Panc1 (cell line): ENCODE data around the gene EEF1A1. TPM values are rescaled to one million over a fixed set of nuclear protein-coding genes. Genes with fewer than 3 reads are reported as not detected.
"Not testable (repeated sequence)": the region's sequence is repeated elsewhere in the genome, so short reads cannot be mapped to it uniquely, and the experiment has no call there.

ENCODE experiments used
- ATAC-seq: fragments of 200-7000 bp; cut with Tn5 transposase; 2 replicates; pipeline ENCODE4 v1.9.1; 2020; ENCODE audit warnings: mild to moderate bottlenecking, moderate library complexity
- BruUV-seq: library from RNA; stranded (reverse); fragments of 400-500 nt; replicated peaks from 2 replicates; lab custom pipeline; 2021; lab: Mats Ljungman, UMichigan
- CTCF ChIA-PET: fragments of 300-600 bp; sonication (Branson Sonifier 250); formaldehyde crosslinking; loops from one replicate; lab custom pipeline; 2022; ENCODE audit warnings: antibody characterized with exemption; lab: Charles Lee
- POLR2A ChIA-PET: fragments of 300-600 bp; sonication (Branson Sonifier 250); formaldehyde crosslinking; loops from one replicate; lab custom pipeline; 2022; ENCODE audit warnings: antibody characterized with exemption; lab: Charles Lee
- DNase-seq: peaks from one replicate; pipeline ENCODE4 v3.0.0-alpha.2; 2010; ENCODE audit warnings: low read depth, low spot score
- H3K27ac ChIP-seq: 2 replicates; pipeline ENCODE4 v1.5.1; 2011; ENCODE audit warnings: mild to moderate bottlenecking, low read length, inconsistent platforms
- H3K27me3 ChIP-seq: fragments of 200-500 bp; sonication (Bioruptor generic); 2 replicates; pipeline ENCODE4 v1.6.0; 2014; ENCODE audit warnings: low read length, inconsistent platforms; ENCODE audit not compliant: control insufficient read depth, insufficient read depth
- H3K36me3 ChIP-seq: fragments of 200-500 bp; sonication (Bioruptor generic); 2 replicates; pipeline ENCODE4 v1.5.1; 2014; ENCODE audit warnings: inconsistent platforms, mild to moderate bottlenecking, low read length, moderate library complexity; ENCODE audit not compliant: control insufficient read depth, insufficient read depth
- H3K4me1 ChIP-seq: 2 replicates; pipeline ENCODE4 v1.5.1; 2011; ENCODE audit warnings: inconsistent platforms, mild to moderate bottlenecking, low read length, moderate library complexity; ENCODE audit not compliant: control insufficient read depth, insufficient read depth
- H3K4me3 ChIP-seq, 2 experiments: 2 replicates each; pipeline ENCODE4 v1.5.1; 2011 to 2012; ENCODE audit warnings: low read depth in 2 of 2, low read length in 2 of 2, mild to moderate bottlenecking in 2 of 2, inconsistent platforms in 1 of 2, moderate library complexity in 1 of 2
- H3K9me3 ChIP-seq: fragments of 200-500 bp; sonication (Bioruptor generic); 2 replicates; pipeline ENCODE4 v1.5.1; 2014; ENCODE audit warnings: low read depth, mild to moderate bottlenecking, inconsistent platforms, low read length, moderate library complexity; ENCODE audit not compliant: control insufficient read depth, insufficient read depth
- POLR2AphosphoS5 ChIP-seq: IDR thresholded peaks from 2 replicates; pipeline ENCODE4 v1.6.1; 2012; ENCODE audit warnings: mild to moderate bottlenecking, low read depth, low read length, moderate library complexity
- SIN3A ChIP-seq: IDR thresholded peaks from 2 replicates; pipeline ENCODE4 v1.6.1; 2012; ENCODE audit warnings: low read depth, mild to moderate bottlenecking, low read length, moderate library complexity, borderline replicate concordance; ENCODE audit not compliant: insufficient read depth
- TCF7L2 ChIP-seq: IDR thresholded peaks from 2 replicates; pipeline ENCODE4 v1.6.1; 2011; ENCODE audit warnings: mild to moderate bottlenecking, low read depth, low read length, inconsistent platforms
- in situ Hi-C: cut with HindIII; loops from 2 replicates; pipeline ENCODE4 v1.10.0; 2016; ENCODE audit warnings: low sequenced_read_pairs, low pct_unique_long_range_greater_than_20kb
- intact Hi-C: fragments of 100-400 bp; cut with micrococcal nuclease; formaldehyde crosslinking; loops from one replicate; pipeline ENCODE4 v1.10.0; 2022; ENCODE audit not compliant: unreplicated experiment
- total RNA-seq: library from RNA; stranded (reverse); gene quantifications from one replicate; pipeline ENCODE4 v1.2.1, GENCODE V29; 2021; ENCODE audit not compliant: unreplicated experiment
- TF ChIP-seq, protein P1 (sequence below): fragments of 450-650 bp; IDR thresholded peaks from 2 replicates; pipeline ENCODE4 v1.5.1; 2017; ENCODE audit warnings: mild to moderate bottlenecking
- TF ChIP-seq, protein P2 (sequence below), 2 experiments: IDR thresholded peaks; 2 replicates each; pipeline ENCODE4 v1.6.1; 2011 to 2012; ENCODE audit warnings: low read depth in 2 of 2, control low read depth in 1 of 2, low read length in 1 of 2, mild to moderate bottlenecking in 1 of 2, moderate library complexity in 1 of 2; ENCODE audit not compliant: insufficient read depth in 1 of 2

Gene EEF1A1
- total RNA-seq, 1 experiment from 2014 or later, result 10,069 TPM

GRCh38 chr6:73560853-73561407, 40.1 kb upstream of the EEF1A1 start:
- intact Hi-C loops (no loop called here), in situ Hi-C loops (no loop called here)
- TF ChIP-seq SIN3A (no peak), TCF7L2 (no peak), POLR2AphosphoS5 (no peak)
- TF ChIP-seq, protein P1, sequence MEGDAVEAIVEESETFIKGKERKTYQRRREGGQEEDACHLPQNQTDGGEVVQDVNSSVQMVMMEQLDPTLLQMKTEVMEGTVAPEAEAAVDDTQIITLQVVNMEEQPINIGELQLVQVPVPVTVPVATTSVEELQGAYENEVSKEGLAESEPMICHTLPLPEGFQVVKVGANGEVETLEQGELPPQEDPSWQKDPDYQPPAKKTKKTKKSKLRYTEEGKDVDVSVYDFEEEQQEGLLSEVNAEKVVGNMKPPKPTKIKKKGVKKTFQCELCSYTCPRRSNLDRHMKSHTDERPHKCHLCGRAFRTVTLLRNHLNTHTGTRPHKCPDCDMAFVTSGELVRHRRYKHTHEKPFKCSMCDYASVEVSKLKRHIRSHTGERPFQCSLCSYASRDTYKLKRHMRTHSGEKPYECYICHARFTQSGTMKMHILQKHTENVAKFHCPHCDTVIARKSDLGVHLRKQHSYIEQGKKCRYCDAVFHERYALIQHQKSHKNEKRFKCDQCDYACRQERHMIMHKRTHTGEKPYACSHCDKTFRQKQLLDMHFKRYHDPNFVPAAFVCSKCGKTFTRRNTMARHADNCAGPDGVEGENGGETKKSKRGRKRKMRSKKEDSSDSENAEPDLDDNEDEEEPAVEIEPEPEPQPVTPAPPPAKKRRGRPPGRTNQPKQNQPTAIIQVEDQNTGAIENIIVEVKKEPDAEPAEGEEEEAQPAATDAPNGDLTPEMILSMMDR, result no peak
- TF ChIP-seq, protein P2, sequence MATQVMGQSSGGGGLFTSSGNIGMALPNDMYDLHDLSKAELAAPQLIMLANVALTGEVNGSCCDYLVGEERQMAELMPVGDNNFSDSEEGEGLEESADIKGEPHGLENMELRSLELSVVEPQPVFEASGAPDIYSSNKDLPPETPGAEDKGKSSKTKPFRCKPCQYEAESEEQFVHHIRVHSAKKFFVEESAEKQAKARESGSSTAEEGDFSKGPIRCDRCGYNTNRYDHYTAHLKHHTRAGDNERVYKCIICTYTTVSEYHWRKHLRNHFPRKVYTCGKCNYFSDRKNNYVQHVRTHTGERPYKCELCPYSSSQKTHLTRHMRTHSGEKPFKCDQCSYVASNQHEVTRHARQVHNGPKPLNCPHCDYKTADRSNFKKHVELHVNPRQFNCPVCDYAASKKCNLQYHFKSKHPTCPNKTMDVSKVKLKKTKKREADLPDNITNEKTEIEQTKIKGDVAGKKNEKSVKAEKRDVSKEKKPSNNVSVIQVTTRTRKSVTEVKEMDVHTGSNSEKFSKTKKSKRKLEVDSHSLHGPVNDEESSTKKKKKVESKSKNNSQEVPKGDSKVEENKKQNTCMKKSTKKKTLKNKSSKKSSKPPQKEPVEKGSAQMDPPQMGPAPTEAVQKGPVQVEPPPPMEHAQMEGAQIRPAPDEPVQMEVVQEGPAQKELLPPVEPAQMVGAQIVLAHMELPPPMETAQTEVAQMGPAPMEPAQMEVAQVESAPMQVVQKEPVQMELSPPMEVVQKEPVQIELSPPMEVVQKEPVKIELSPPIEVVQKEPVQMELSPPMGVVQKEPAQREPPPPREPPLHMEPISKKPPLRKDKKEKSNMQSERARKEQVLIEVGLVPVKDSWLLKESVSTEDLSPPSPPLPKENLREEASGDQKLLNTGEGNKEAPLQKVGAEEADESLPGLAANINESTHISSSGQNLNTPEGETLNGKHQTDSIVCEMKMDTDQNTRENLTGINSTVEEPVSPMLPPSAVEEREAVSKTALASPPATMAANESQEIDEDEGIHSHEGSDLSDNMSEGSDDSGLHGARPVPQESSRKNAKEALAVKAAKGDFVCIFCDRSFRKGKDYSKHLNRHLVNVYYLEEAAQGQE (IDR thresholded peaks at IDR 0.05; ENCODE audit: insufficient read depth in 1 of 2, low read depth in 2 of 2, low read length in 1 of 2), result no peak
- POLR2A ChIA-PET, result interaction anchor here (0.9 kb wide), 1 partner anchor 47 kb away, joined by 5 read pairs; no protein-coding TSS in a partner anchor
- H3K4me1 ChIP-seq, result peaks cover 52% of the 10 kb centered on the region
- no peak overlapping the region for H3K4me3 ChIP-seq
- H3K9me3 ChIP-seq, result no peaks in the 10 kb centered on the region
- no peak for ATAC-seq
- H3K27ac ChIP-seq, result peak overlapping the region; percentile 89
- no peaks in the 10 kb centered on the region for H3K27me3 ChIP-seq
- no peak for DNase-seq
- H3K36me3 ChIP-seq, result no peaks in the 10 kb centered on the region
- BruUV-seq, result no TSS peak
- CTCF ChIA-PET, result no interaction called here

- Histone ChIP-seq H3K4me3 (no peak overlapping the region), H3K27me3 (no peaks in the 10 kb centered on the region), H3K27ac (peak overlapping the region; percentile 89), H3K36me3 (no peaks in the 10 kb centered on the region), H3K9me3 (no peaks in the 10 kb centered on the region), H3K4me1 (peaks cover 46% of the 10 kb centered on the region)
- DNase-seq, result no peak
- BruUV-seq, result no TSS peak
- CTCF ChIA-PET, result no interaction called here
- TF ChIP-seq, protein P1, result no peak
- TF ChIP-seq POLR2AphosphoS5 (no peak), SIN3A (no peak), TCF7L2 (0 out of 2 replicates have a peak, but pooled peaks have one; percentile 47)
- TF ChIP-seq, protein P2 (IDR thresholded peaks at IDR 0.05; ENCODE audit: insufficient read depth in 1 of 2, low read depth in 2 of 2, low read length in 1 of 2), result no peak
- intact Hi-C loops (no loop called here), in situ Hi-C loops (no loop called here)
- no peak for ATAC-seq
- POLR2A ChIA-PET, result interaction anchor here (0.6 to 0.9 kb wide), 2 partner anchors 40 to 46 kb away, joined by 5 read pairs; no protein-coding TSS in a partner anchor
Observed at GRCh38 chr6:73560182-73560732, 39.4 kb upstream of the EEF1A1 start.

- H3K36me3 ChIP-seq, intact Hi-C loops, H3K4me3 ChIP-seq, ATAC-seq, CTCF ChIA-PET, DNase-seq, H3K27me3 ChIP-seq, in situ Hi-C loops, BruUV-seq, H3K9me3 ChIP-seq: not testable (repeated sequence)
- Histone ChIP-seq H3K4me1 (peaks cover 45% of the 10 kb centered on the region), H3K27ac (peak overlapping the region; percentile 80)
- POLR2A ChIA-PET, result interaction anchor here (1.0 kb wide), 1 partner anchor 21 kb away, joined by 5 read pairs; no protein-coding TSS in a partner anchor
Observed at GRCh38 chr6:73559399-73559794, 38.6 kb upstream of the EEF1A1 start.
